Medulla oblongata (tissue), 1 donor: ENCODE measurements around the gene DPEP3.
"Not testable (repeated sequence)": the region's sequence is repeated elsewhere in the genome, so short reads cannot be mapped to it uniquely, and the experiment has no call there.

Source experiments
- DNase-seq: peaks from one replicate; pipeline ENCODE4 v3.0.0-alpha.2; 2015; ENCODE audit errors: extremely low spot score

The DPEP3 gene

GRCh38 chr16:67994040-67994408, 13.7 kb upstream of the DPEP3 start:
- DNase-seq: not testable (repeated sequence)

- peak; percentile 69 for DNase-seq
Observed at GRCh38 chr16:67993207-67994039, 13.1 kb upstream of the DPEP3 start.

- no peak for DNase-seq
Observed at GRCh38 chr16:67992661-67993206, 12.4 kb upstream of the DPEP3 start.

- no peak for DNase-seq
Observed at GRCh38 chr16:67990018-67990386, 9.7 kb upstream of the DPEP3 start.

- peak; percentile 32 for DNase-seq
Observed at GRCh38 chr16:67989322-67990017, 9.2 kb upstream of the DPEP3 start.

- no peak for DNase-seq
Observed at GRCh38 chr16:67988675-67989074, 8.4 kb upstream of the DPEP3 start.

- peak; percentile 69 for DNase-seq
Observed at GRCh38 chr16:67987460-67988160, 7.3 kb upstream of the DPEP3 start.

GRCh38 chr16:67986949-67987348, 6.7 kb upstream of the DPEP3 start:
- no peak for DNase-seq

GRCh38 chr16:67982011-67982696, 1.9 kb upstream of the DPEP3 start:
- no peak for DNase-seq

GRCh38 chr16:67977469-67978227, 2.7 kb downstream of the DPEP3 start:
- DNase-seq: no peak

- DNase-seq: no peak
Observed at GRCh38 chr16:67977005-67977404, 3.3 kb downstream of the DPEP3 start.

GRCh38 chr16:67976205-67976604, 4.1 kb downstream of the DPEP3 start:
- no peak for DNase-seq

- no peak for DNase-seq
Observed at GRCh38 chr16:67975321-67976105, 4.8 kb downstream of the DPEP3 start.

- DNase-seq: not testable (repeated sequence)
Observed at GRCh38 chr16:67972285-67972684, 8.0 kb downstream of the DPEP3 start.

- DNase-seq: no peak
Observed at GRCh38 chr16:67971111-67971510, 9.2 kb downstream of the DPEP3 start.

GRCh38 chr16:67969254-67970039, 10.9 kb downstream of the DPEP3 start:
- DNase-seq: no peak

- DNase-seq: peak; percentile 81
Observed at GRCh38 chr16:67968400-67969253, 11.7 kb downstream of the DPEP3 start, which contains the start of gene SLC12A4. Gene SLC12A4, minus strand, starts transcription at chr16:67968637. Its CDS starts 84 bp downstream, at chr16:67968553.

- DNase-seq: no peak
Observed at GRCh38 chr16:67967958-67968399, 12.3 kb downstream of the DPEP3 start.
